Kidney glomerular epithelial cell (primary cell): ENCODE data around the gene ARPP19.
A peak's percentile ranks its signal among the peaks of the same experiment; 100 is the strongest.
"Not testable (repeated sequence)": the region's sequence is repeated elsewhere in the genome, so short reads cannot be mapped to it uniquely, and the experiment has no call there.

Source experiments
- DNase-seq: peaks from one replicate; lab custom pipeline; 2025; lab: John Stamatoyannopoulos, UW

Gene ARPP19

DNA sequence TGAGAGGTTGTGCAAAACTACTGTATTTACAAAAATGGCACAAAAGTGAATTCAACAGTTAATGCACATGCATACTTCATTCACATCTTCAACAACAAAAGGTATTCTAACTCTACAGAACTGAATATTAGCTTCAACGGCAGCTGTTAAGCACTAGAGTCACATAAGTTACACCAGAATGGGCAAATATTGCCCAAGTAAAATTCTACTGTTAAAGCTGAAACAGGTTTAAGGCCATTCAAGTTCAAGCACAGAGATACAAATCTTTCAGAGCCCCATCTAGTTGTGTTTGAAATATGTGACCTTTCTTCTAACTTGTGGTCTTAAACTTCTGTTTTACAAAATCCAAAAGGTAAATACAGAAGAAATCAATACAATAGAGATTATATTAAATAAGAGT, 17.6 kb downstream of the ARPP19 start:
- DNase-seq, result not testable (repeated sequence)

GRCh38 chr15:52546031-52546751, 22.6 kb downstream of the ARPP19 start:
- DNase-seq, result no peak

DNA sequence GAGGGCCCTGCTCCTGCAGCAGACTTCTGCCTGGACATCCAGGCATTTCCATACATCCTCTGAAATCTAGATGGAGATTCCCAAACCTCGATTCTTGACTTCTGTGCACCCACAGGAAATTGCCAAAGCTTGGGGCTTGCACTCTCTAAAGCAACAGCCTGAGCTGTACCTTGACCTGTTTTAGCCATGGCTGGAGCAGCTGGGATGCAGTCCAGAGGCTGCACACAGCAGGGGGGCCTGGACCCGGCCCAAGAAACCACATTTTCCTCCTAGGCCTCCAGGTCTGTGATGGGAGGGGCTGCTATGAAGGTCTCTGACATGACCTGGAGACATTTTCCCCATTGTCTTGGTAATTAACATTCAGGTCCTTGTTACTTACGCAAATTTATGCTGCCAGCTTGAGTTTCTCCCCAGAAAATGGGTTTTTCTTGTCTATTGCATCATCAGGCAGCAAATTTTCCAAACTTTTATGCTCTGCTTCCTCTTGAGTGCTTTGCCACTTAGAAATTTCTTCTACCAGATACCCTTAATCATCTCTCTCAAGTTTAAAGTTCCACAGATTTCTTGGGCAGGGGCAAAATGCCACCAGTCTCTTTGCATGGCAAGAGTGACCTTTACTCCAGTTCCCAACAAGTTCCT, 28.3 kb downstream of the ARPP19 start:
- DNase-seq, result no peak

DNA sequence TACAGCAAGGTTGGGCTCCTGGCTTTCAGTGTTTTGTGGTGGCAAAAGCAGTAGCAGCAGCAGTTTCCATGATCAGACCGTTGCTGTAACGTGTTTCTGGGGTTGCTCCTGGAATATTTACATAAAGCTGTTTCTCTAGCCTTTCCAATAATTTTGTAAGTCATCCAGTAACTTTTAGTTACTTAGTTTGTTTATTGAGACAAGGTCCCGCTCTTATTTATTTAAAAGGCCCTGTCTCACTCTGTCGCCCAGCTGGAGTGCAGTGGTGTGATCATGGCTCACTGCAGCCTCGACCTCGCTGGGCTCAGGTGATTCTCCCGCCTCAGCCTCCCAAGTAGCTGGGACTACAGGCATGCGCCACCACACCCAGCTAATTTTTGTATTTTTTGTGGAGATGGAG, 31.4 kb downstream of the ARPP19 start:
- DNase-seq, result no peak

- DNase-seq, result no peak
Measured at GRCh38 chr15:52532427-52532826, 36.4 kb downstream of the ARPP19 start.

DNA sequence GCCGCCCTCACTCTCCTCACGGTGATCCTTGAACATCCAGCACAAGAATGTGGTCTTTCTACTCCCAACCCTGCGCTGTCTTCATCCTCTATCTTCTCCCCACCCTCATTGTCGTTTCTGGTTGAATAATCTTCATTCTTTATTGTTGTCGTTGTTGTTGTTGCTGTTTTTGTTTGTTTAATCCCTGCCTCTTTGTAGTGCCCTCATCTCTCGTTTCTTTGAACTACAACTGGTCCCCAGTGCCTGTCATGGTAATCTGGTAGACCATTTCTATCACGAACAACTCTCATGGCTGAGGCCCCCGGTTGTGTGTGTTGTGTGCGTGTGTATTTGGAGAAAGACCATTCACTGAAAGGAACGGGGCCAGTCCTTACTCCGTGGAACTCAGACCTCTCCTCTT, 38.9 kb downstream of the ARPP19 start:
- DNase-seq, result no peak

GRCh38 chr15:52529341-52529924, 39.4 kb downstream of the ARPP19 start:
- DNase-seq, result no peak

GRCh38 chr15:52528564-52529340, 40.1 kb downstream of the ARPP19 start, which contains the start of gene MYO5A:
TSS of gene MYO5A (minus strand) at chr15:52528880. CDS start at chr15:52528806, 74 bp downstream.
- DNase-seq, result peak; percentile 51

- no peak for DNase-seq
Measured at GRCh38 chr15:52527911-52528563, 40.8 kb downstream of the ARPP19 start.

- no peak for DNase-seq
Measured at GRCh38 chr15:52527196-52527910, 41.5 kb downstream of the ARPP19 start.

DNA sequence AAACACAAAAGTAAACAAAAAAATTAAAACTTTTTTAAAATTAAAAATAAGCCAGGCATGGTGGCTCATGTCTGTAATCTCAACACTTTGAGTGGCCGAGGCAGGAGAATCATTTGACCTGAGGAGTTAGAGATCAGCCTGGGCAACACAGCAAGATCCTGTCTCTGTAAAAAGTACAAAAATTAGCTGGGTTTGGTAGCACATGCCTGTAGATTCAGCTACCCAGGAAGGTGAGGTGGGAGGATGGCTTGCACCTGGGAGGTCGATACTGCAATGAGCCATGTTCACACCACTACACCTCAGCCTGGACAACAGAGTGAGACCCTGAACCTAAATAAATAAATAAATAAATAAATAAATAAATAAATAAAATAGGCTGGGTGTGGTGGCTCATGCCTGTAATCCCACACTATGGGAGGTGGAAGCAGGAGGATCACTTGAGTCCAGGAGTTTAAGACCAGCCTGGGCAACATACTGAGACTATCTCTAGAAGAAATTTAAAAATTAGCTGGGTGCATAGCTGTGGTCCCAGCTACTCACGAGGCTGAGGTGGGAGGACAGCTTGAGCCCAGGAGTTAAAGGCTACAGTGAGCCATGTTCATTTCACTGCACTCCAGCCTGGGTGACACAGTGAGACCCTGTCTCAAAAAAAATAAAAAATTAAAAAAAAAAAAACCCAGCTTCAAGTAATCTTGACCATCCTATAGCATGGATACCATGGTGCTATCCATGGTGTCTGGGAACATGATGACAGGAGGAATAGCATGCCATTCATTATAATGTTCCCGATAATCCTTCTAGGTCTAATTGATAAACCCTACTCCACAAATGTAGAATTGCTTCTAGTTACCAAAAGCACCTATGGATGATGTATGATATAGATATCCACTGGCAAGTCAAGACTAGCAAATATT, 44.4 kb downstream of the ARPP19 start:
- DNase-seq, result no peak

- DNase-seq, result no peak
Measured at GRCh38 chr15:52523647-52524046, 45.2 kb downstream of the ARPP19 start.

- DNase-seq, result peak; percentile 50
Measured at GRCh38 chr15:52523192-52523591, 45.6 kb downstream of the ARPP19 start.

- no peak for DNase-seq
Measured at GRCh38 chr15:52521682-52522081, 47.1 kb downstream of the ARPP19 start.

DNA sequence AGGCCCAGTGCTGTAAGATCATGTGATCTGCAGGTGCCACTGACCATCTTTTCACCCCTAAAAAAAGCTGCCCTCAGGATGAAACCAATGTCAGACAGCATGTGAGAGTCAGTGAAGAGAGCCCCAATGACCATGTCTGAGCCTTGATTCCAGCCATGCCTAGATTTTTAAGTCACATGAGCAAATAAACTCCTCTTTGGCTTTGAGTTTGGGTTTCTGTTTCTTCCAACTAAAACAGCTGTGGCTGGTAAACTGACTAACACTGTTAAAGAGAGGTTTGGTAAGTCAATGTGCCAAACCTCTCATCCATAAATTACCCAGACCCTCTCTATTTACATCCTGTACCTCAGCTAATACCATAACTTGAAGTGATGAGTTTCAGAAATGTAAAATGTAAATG, 48.4 kb downstream of the ARPP19 start:
- DNase-seq, result no peak

- DNase-seq, result no peak
Measured at GRCh38 chr15:52518487-52519371, 50.1 kb downstream of the ARPP19 start.

DNA sequence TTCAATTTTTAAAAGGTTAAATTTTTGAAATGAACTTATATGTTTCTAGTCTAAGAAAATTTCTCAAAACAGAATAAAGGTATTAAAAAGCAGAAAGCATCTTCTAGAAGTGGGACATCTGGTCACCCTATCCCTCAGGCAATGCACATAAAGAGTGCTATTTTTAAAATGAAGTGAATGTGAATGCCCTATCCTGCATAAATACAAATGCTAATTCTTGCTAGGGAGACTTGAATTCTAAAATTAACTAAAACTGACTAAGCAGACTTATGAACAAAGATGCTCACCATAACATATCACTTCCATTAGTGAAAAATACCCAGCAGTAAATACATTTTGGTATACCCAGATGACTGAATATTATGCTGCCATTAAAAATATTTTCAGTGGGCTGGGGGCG, 51.8 kb downstream of the ARPP19 start:
- no peak for DNase-seq

DNA sequence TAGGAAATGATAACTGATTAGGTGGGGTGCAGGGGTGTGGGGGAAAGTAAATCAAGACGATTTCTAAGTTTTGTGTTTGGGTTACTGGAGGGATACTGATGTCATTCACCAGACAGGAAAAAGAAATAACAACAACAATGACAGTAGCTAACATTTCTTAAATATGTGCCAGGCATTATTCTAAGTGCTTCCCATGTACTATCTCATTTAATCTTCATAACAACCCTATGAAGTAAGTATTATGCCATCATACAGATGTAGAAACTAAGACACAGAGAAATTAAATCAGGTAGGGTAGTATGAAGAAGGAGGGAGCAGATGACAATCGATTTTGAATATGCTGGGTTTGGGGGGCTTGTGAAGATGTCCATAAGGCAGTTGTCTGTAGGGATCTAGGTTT, 53.5 kb downstream of the ARPP19 start:
- DNase-seq, result no peak

DNA sequence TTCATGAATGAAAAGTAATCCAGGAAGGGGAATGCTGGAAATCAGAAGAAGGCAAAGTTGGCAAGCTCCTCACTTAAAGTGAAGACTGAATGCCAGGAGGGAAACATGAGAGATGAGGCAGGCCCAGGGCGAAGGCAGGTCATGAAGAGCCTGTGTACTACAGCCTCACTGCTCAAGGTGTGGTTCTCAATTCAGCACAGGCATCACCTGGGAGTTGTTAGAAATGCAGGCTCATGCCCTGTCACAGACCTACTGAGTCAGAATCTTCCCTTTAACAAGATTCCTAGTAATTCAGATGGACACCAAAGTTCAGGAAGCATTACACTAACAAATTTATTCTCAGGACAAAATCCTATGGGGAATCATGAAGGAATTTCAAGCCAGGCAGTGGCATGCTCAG, 54.3 kb downstream of the ARPP19 start:
- DNase-seq, result no peak
